CD4-positive, alpha-beta T cell treated with Interferon alpha-2 for 1 hour (primary cell): ENCODE measurements around the gene XPNPEP3.

Experiments used
- DNase-seq, 2 donors: peaks; one replicate each; pipeline ENCODE4 v3.0.0-alpha.2; 2020 to 2022

Gene XPNPEP3

GRCh38 chr22:40950962-40951794, 94.2 kb downstream of the XPNPEP3 start, which contains the start of gene RBX1:
TSS of gene RBX1 (plus strand) at chr22:40951378. CDS start at chr22:40951399, 21 bp downstream.
- DNase-seq = peak; percentile 98 to 99

GRCh38 chr22:40951795-40952605, 95.1 kb downstream of the XPNPEP3 start:
- peak in 1 of 2 donors; percentile 30 for DNase-seq

- no peak for DNase-seq
Observed at GRCh38 chr22:40953471-40953870, 96.5 kb downstream of the XPNPEP3 start.

GRCh38 chr22:40954113-40954512, 97.2 kb downstream of the XPNPEP3 start:
- no peak for DNase-seq

- DNase-seq = peak in 1 of 2 donors; percentile 6
Observed at GRCh38 chr22:40955571-40955970, 98.6 kb downstream of the XPNPEP3 start.

GRCh38 chr22:40957601-40958000, 100.7 kb downstream of the XPNPEP3 start:
- DNase-seq = no peak

GRCh38 chr22:40958299-40958698, 101.4 kb downstream of the XPNPEP3 start:
- no peak for DNase-seq

- DNase-seq = no peak
Observed at GRCh38 chr22:40960145-40960544, 103.2 kb downstream of the XPNPEP3 start.

- DNase-seq = no peak
Observed at GRCh38 chr22:40965936-40966725, 109.2 kb downstream of the XPNPEP3 start.

- DNase-seq = peak in 1 of 2 donors; percentile 13
Observed at GRCh38 chr22:40966726-40967085, 109.8 kb downstream of the XPNPEP3 start.

- DNase-seq = no peak
Observed at GRCh38 chr22:40967111-40967760, 110.3 kb downstream of the XPNPEP3 start.

GRCh38 chr22:40972587-40972986, 115.6 kb downstream of the XPNPEP3 start:
- DNase-seq = no peak

- no peak for DNase-seq
Observed at GRCh38 chr22:40973144-40973543, 116.2 kb downstream of the XPNPEP3 start.

- DNase-seq = no peak
Observed at GRCh38 chr22:40975366-40975765, 118.4 kb downstream of the XPNPEP3 start.

- no peak for DNase-seq
Observed at GRCh38 chr22:40976866-40977700, 120.1 kb downstream of the XPNPEP3 start.

- no peak for DNase-seq
Observed at GRCh38 chr22:40979198-40979597, 122.2 kb downstream of the XPNPEP3 start.

GRCh38 chr22:40979871-40980270, 122.9 kb downstream of the XPNPEP3 start:
- DNase-seq = no peak
